GM23338 (cell line): ENCODE results near the gene RECQL. TPM values are rescaled to one million over a fixed set of nuclear protein-coding genes. Genes with fewer than 3 reads are reported as not detected.

ENCODE experiments used
- ATAC-seq: fragments of 200-7000 bp; cut with Tn5 transposase; 3 replicates; pipeline ENCODE4 v1.9.1; 2020
- DNase-seq: peaks from one replicate; pipeline ENCODE4 v3.0.0-alpha.2; 2015; ENCODE audit warnings: low spot score
- H2AFZ ChIP-seq: fragments of 200-600 bp; sonication (generic); 2 replicates; pipeline ENCODE4 v1.8.0; 2016; ENCODE audit warnings: antibody characterized with exemption, mild to moderate bottlenecking, moderate library complexity
- H3F3A ChIP-seq: fragments of 200-600 bp; sonication (generic); replicated peaks from 2 replicates; pipeline ENCODE4 v1.8.0; 2017; ENCODE audit warnings: antibody characterized with exemption, mixed run types, low read depth
- H3K27ac ChIP-seq: fragments of 200-600 bp; sonication (generic); 2 replicates; pipeline ENCODE4 v1.6.1; 2016; ENCODE audit warnings: low read depth
- H3K27me3 ChIP-seq: fragments of 200-600 bp; sonication (generic); 2 replicates; pipeline ENCODE4 v1.8.0; 2016; ENCODE audit warnings: mild to moderate bottlenecking, mixed run types, moderate library complexity; ENCODE audit not compliant: insufficient read depth
- H3K36me3 ChIP-seq: fragments of 200-600 bp; sonication (generic); 2 replicates; pipeline ENCODE4 v1.8.0; 2016; ENCODE audit warnings: mild to moderate bottlenecking; ENCODE audit not compliant: insufficient read depth
- H3K4me1 ChIP-seq: fragments of 200-600 bp; sonication (generic); 2 replicates; pipeline ENCODE4 v1.8.0; 2016; ENCODE audit warnings: mild to moderate bottlenecking, moderate library complexity; ENCODE audit not compliant: insufficient read depth
- H3K4me2 ChIP-seq: fragments of 200-600 bp; sonication (generic); 2 replicates; pipeline ENCODE4 v1.7.1; 2017; ENCODE audit warnings: mixed run types
- H3K4me3 ChIP-seq: fragments of 200-600 bp; sonication (generic); 2 replicates; pipeline ENCODE4 v1.6.1; 2016; ENCODE audit warnings: mixed run types
- H3K79me2 ChIP-seq: fragments of 200-600 bp; sonication (generic); replicated peaks from 2 replicates; pipeline ENCODE4 v1.8.0; 2017; ENCODE audit warnings: mild to moderate bottlenecking; ENCODE audit not compliant: insufficient read depth
- H3K9me2 ChIP-seq: fragments of 200-600 bp; sonication (generic); 2 replicates; pipeline ENCODE4 v1.8.0; 2017; ENCODE audit not compliant: insufficient read depth
- H4K20me1 ChIP-seq: fragments of 200-600 bp; sonication (generic); replicated peaks from 2 replicates; pipeline ENCODE4 v1.8.0; 2017; ENCODE audit warnings: mild to moderate bottlenecking; ENCODE audit not compliant: insufficient read depth
- H3K27ac Mint-ChIP-seq: 2 replicates; pipeline ENCODE4 v1.8.0; 2020; ENCODE audit warnings: inconsistent platforms, mild to moderate bottlenecking, moderate library complexity, mixed read lengths
- H3K27me3 Mint-ChIP-seq: 3 replicates; pipeline ENCODE4 v1.8.0; 2022; ENCODE audit warnings: low read depth, mild to moderate bottlenecking, moderate library complexity, mixed read lengths, inconsistent platforms; ENCODE audit not compliant: insufficient read depth, poor library complexity
- H3K36me3 Mint-ChIP-seq: 3 replicates; pipeline ENCODE4 v1.8.0; 2021; ENCODE audit warnings: low read depth, mild to moderate bottlenecking, inconsistent platforms, moderate library complexity, mixed read lengths
- H3K4me1 Mint-ChIP-seq: 3 replicates; pipeline ENCODE4 v1.8.0; 2020; ENCODE audit warnings: mild to moderate bottlenecking, inconsistent platforms, mixed read lengths
- H3K4me3 Mint-ChIP-seq: 3 replicates; pipeline ENCODE4 v1.8.0; 2021; ENCODE audit warnings: moderate library complexity, mild to moderate bottlenecking, inconsistent platforms, mixed read lengths
- H3K9me3 Mint-ChIP-seq: 3 replicates; pipeline ENCODE4 v1.8.0; 2020; ENCODE audit warnings: moderate library complexity, mild to moderate bottlenecking, inconsistent platforms, mixed read lengths
- CREB1 ChIP-seq: fragments of 250-450 bp; sonication (Bioruptor Pico); IDR thresholded peaks from 2 replicates; pipeline ENCODE4 v1.5.0; 2020; ENCODE audit warnings: low read depth, mild to moderate bottlenecking, moderate library complexity
- CTCF ChIP-seq, 2 experiments: fragments of 200-600 bp in 1 of 2; sonication (generic) in 1 of 2; conservative IDR thresholded peaks; 2 replicates each; pipeline versions ENCODE4 v1.5.1 to v1.6.1; 2016 to 2017; ENCODE audit warnings: antibody characterized with exemption in 2 of 2, low read depth in 2 of 2, mild to moderate bottlenecking in 2 of 2, moderate library complexity in 1 of 2
- ETS1 ChIP-seq: IDR thresholded peaks from 2 replicates; pipeline ENCODE4 v1.6.1; 2016; ENCODE audit warnings: antibody characterized with exemption
- EZH2 ChIP-seq: fragments of 200-600 bp; sonication (generic); IDR thresholded peaks from one replicate; pipeline ENCODE4 v1.8.0; 2017; ENCODE audit warnings: antibody characterized with exemption, mild to moderate bottlenecking, low read depth; ENCODE audit not compliant: unreplicated experiment
- EZH2phosphoT487 ChIP-seq: fragments of 200-600 bp; sonication (generic); IDR thresholded peaks from one replicate; pipeline ENCODE4 v1.8.1; 2018; ENCODE audit warnings: antibody characterized with exemption; ENCODE audit not compliant: unreplicated experiment
- JUNB ChIP-seq: IDR thresholded peaks from one replicate; pipeline ENCODE4 v1.6.1; 2016; ENCODE audit warnings: antibody characterized with exemption; ENCODE audit not compliant: unreplicated experiment
- NANOG ChIP-seq: IDR thresholded peaks from 2 replicates; pipeline ENCODE4 v1.6.1; 2016; ENCODE audit warnings: antibody characterized with exemption, borderline replicate concordance
- POLR2AphosphoS5 ChIP-seq: IDR thresholded peaks from 2 replicates; pipeline ENCODE4 v1.6.1; 2016; ENCODE audit warnings: antibody characterized with exemption, low read depth
- REST ChIP-seq: IDR thresholded peaks from one replicate; pipeline ENCODE4 v1.6.1; 2018; ENCODE audit warnings: antibody characterized with exemption; ENCODE audit not compliant: unreplicated experiment
- ZNF114 ChIP-seq: fragments of 250-450 bp; sonication (Bioruptor Pico); IDR thresholded peaks from 2 replicates; pipeline ENCODE4 v1.5.0; 2020; ENCODE audit warnings: mild to moderate bottlenecking, moderate library complexity
- ZNF331 ChIP-seq: fragments of 250-450 bp; sonication (Bioruptor Pico); IDR thresholded peaks from 2 replicates; pipeline ENCODE4 v1.5.0; 2020; ENCODE audit warnings: low read depth, mild to moderate bottlenecking, moderate library complexity
- ZNF462 ChIP-seq: fragments of 250-450 bp; sonication (Bioruptor Pico); IDR thresholded peaks from 2 replicates; pipeline ENCODE4 v1.5.0; 2020; ENCODE audit warnings: mild to moderate bottlenecking, moderate library complexity
- polyA plus RNA-seq: library from polyadenylated mRNA; unstranded; fragments of >200 nt; fragmentation: Nextera tagmentation; extraction: Ambion mirVana; gene quantifications from 2 replicates; pipeline ENCODE4 v1.2.1, GENCODE V29; 2016
- total RNA-seq: library from RNA; depleted of rRNA; stranded (reverse); fragments of >200 nt; shearing (Covaris generic); gene quantifications from 2 replicates; pipeline ENCODE4 v1.2.3, GENCODE V29; 2014

RECQL gene
- total and polyA plus RNA-seq, 2 experiments from 2014 or later, result 17.4 to 47.2 TPM

GRCh38 chr12:21456291-21456780 is 45.1 kb downstream of the RECQL start:
- H3K4me1 ChIP-seq, result peaks cover 2% of the 10 kb centered on the region
- H3K27ac Mint-ChIP-seq, result no peak overlapping the region
- DNase-seq, result no peak
- no peaks in the 10 kb centered on the region for H3K4me1 Mint-ChIP-seq
- H2AFZ ChIP-seq, result no peak overlapping the region
- no peaks in the 10 kb centered on the region for H3K36me3 ChIP-seq
- H3K27ac ChIP-seq, result no peak overlapping the region
- no peaks in the 10 kb centered on the region for H3K27me3 Mint-ChIP-seq
- no peaks in the 10 kb centered on the region for H3K27me3 ChIP-seq
- no peaks in the 10 kb centered on the region for H4K20me1 ChIP-seq
- H3K9me2 ChIP-seq, result 0 out of 2 replicates have a peak, but pooled peaks cover 4% of the 10 kb centered on the region
- H3K4me3 ChIP-seq, result no peak overlapping the region
- H3F3A ChIP-seq, result no peaks in the 10 kb centered on the region
- no peaks in the 10 kb centered on the region for H3K79me2 ChIP-seq
- peaks cover 9% of the 10 kb centered on the region; the same call in 1 of the 3 replicates for H3K36me3 Mint-ChIP-seq
- no peaks in the 10 kb centered on the region for H3K9me3 Mint-ChIP-seq
- no peak overlapping the region for H3K4me3 Mint-ChIP-seq
- TF ChIP-seq ZNF114 (no peak), ZNF331 (CRISPR knock-in tag) (no peak), REST (no peak), JUNB (no peak), CREB1 (CRISPR knock-in tag) (no peak), EZH2 (no peak), ETS1 (no peak), NANOG (no peak), CTCF (conservative IDR thresholded peaks at IDR 0.05; ENCODE audit: low read depth in 2 of 2) (no peak), EZH2phosphoT487 (no peak), POLR2AphosphoS5 (no peak), ZNF462 (CRISPR knock-in tag) (no peak)
- no peak for ATAC-seq
- no peak overlapping the region for H3K4me2 ChIP-seq
